H1 (cell line): ENCODE measurements around the gene GUCY2C. TPM values are rescaled to one million over a fixed set of nuclear protein-coding genes. Genes with fewer than 3 reads are reported as not detected.

Source experiments
- CTCF ChIA-PET: fragments of 300-600 bp; sonication (Branson Sonifier 250); formaldehyde crosslinking; loops from one replicate; lab custom pipeline; 2021; ENCODE audit not compliant: partially characterized antibody; lab: Charles Lee
- POLR2A ChIA-PET: fragments of 300-600 bp; sonication (Branson Sonifier 250); formaldehyde crosslinking; loops from one replicate; lab custom pipeline; 2021; ENCODE audit warnings: inconsistent platforms; ENCODE audit not compliant: partially characterized antibody; lab: Charles Lee
- DNase-seq, 2 experiments: peaks; one replicate each; pipeline versions ENCODE4 v3.0.0 to v3.0.0-alpha.2; 2010 to 2022; ENCODE audit warnings: low spot score in 2 of 2, low read depth in 1 of 2, mixed read lengths in 1 of 2
- FAIRE-seq: peaks from 2 replicates; lab custom pipeline; 2011; peaks lifted over from hg19 to GRCh38; lab: Jason Lieb, UNC
- H2AFZ ChIP-seq: 2 replicates; pipeline ENCODE4 v1.8.1; 2012; ENCODE audit warnings: low read length, inconsistent platforms
- H2AK5ac ChIP-seq: 2 replicates; pipeline ENCODE4 v1.6.1; 2013; ENCODE audit warnings: low read depth, low read length
- H2BK120ac ChIP-seq: replicated peaks from 2 replicates; pipeline ENCODE3; 2013; ENCODE audit warnings: low read depth, low read length, inconsistent platforms
- H2BK12ac ChIP-seq: 2 replicates; pipeline ENCODE4 v1.6.1; 2013; ENCODE audit warnings: low read depth, low read length
- H2BK15ac ChIP-seq: 2 replicates; pipeline ENCODE4 v1.6.1; 2013; ENCODE audit warnings: low read length
- H2BK20ac ChIP-seq: 2 replicates; pipeline ENCODE4 v1.6.1; 2013; ENCODE audit warnings: low read length
- H2BK5ac ChIP-seq: 2 replicates; pipeline ENCODE4 v1.6.1; 2013; ENCODE audit warnings: low read depth, low read length
- H3K14ac ChIP-seq: 2 replicates; pipeline ENCODE4 v1.6.1; 2013; ENCODE audit warnings: inconsistent platforms; ENCODE audit not compliant: insufficient read length
- H3K18ac ChIP-seq: 2 replicates; pipeline ENCODE4 v1.6.1; 2013; ENCODE audit warnings: low read length; ENCODE audit errors: extremely low read depth
- H3K23ac ChIP-seq: 2 replicates; pipeline ENCODE4 v1.6.1; 2013; ENCODE audit warnings: inconsistent platforms; ENCODE audit not compliant: insufficient read length
- H3K23me2 ChIP-seq: 2 replicates; pipeline ENCODE4 v1.6.1; 2013; ENCODE audit warnings: low read depth, low read length
- H3K27ac ChIP-seq: 2 replicates; pipeline ENCODE4 v1.6.1; 2011; ENCODE audit warnings: low read depth, low read length, inconsistent platforms
- H3K27me3 ChIP-seq, 4 experiments: replicated peaks in 1 of 4; 1 replicate in 1 of 4; 2 replicates in 3 of 4; pipeline versions ENCODE4 v1.6.1 to v1.8.1; 2011 to 2013; ENCODE audit warnings: low read length in 3 of 4, mild to moderate bottlenecking in 3 of 4, inconsistent platforms in 2 of 4, mixed read lengths in 2 of 4, moderate library complexity in 1 of 4; ENCODE audit not compliant: control insufficient read depth in 3 of 4, insufficient read depth in 3 of 4; ENCODE audit errors: extremely low read depth in 1 of 4
- H3K36me3 ChIP-seq, 4 experiments: 2 replicates each; pipeline versions ENCODE4 v1.6.1 to v1.8.1; 2011 to 2013; ENCODE audit warnings: mild to moderate bottlenecking in 4 of 4, low read length in 3 of 4, moderate library complexity in 2 of 4, control low read depth in 1 of 4, inconsistent platforms in 1 of 4; ENCODE audit not compliant: insufficient read depth in 4 of 4, control insufficient read depth in 2 of 4
- H3K4ac ChIP-seq: replicated peaks from 2 replicates; pipeline ENCODE3; 2013; ENCODE audit warnings: low read length, low read depth, mixed read lengths, inconsistent platforms; ENCODE audit not compliant: insufficient read length
- H3K4me1 ChIP-seq, 4 experiments: replicated peaks in 1 of 4; 1 replicate in 1 of 4; 2 replicates in 3 of 4; pipeline versions ENCODE4 v1.6.1 to v1.8.1; 2011 to 2013; ENCODE audit warnings: low read length in 3 of 4, inconsistent platforms in 2 of 4, mixed read lengths in 1 of 4; ENCODE audit not compliant: insufficient read depth in 4 of 4, control insufficient read depth in 3 of 4
- H3K4me2 ChIP-seq, 2 experiments: 2 replicates each; pipeline versions ENCODE4 v1.6.1 to v1.8.1; 2011 to 2013; ENCODE audit warnings: low read depth in 2 of 2, low read length in 2 of 2, control low read depth in 1 of 2, inconsistent platforms in 1 of 2, mild to moderate bottlenecking in 1 of 2; ENCODE audit not compliant: insufficient read depth in 1 of 2
- H3K4me3 ChIP-seq, 4 experiments: fragments of 200-600, 300-600 bp in 1 of 4; sonication (generic), shearing (Covaris generic), sonication (Bioruptor Twin) in 1 of 4; 2 replicates each; pipeline versions ENCODE4 v1.5.1 to v1.8.1; 2011 to 2016; ENCODE audit warnings: low read length in 4 of 4, low read depth in 3 of 4, control low read depth in 2 of 4, inconsistent platforms in 2 of 4, mild to moderate bottlenecking in 2 of 4, mixed read lengths in 1 of 4, moderate library complexity in 1 of 4; ENCODE audit not compliant: insufficient read depth in 2 of 4; ENCODE audit errors: extremely low read depth in 1 of 4
- H3K56ac ChIP-seq: replicated peaks from 2 replicates; pipeline ENCODE3; 2013; ENCODE audit warnings: low read depth, mild to moderate bottlenecking, mixed read lengths, low read length, inconsistent platforms; ENCODE audit not compliant: insufficient read length
- H3K79me1 ChIP-seq: 2 replicates; pipeline ENCODE4 v1.6.1; 2013; ENCODE audit warnings: low read depth, low read length, control low read depth
- H3K79me2 ChIP-seq, 2 experiments: 2 replicates each; pipeline versions ENCODE4 v1.6.1 to v1.8.1; 2012 to 2013; ENCODE audit warnings: low read length in 2 of 2, mild to moderate bottlenecking in 2 of 2, inconsistent platforms in 1 of 2; ENCODE audit not compliant: insufficient read depth in 2 of 2, control insufficient read depth in 1 of 2
- H3K9ac ChIP-seq, 4 experiments: replicated peaks in 1 of 4; 1 replicate in 1 of 4; 2 replicates in 3 of 4; pipeline versions ENCODE4 v1.6.1 to v1.8.1; 2011 to 2013; ENCODE audit warnings: low read depth in 3 of 4, low read length in 3 of 4, control low read depth in 2 of 4, mild to moderate bottlenecking in 2 of 4, moderate library complexity in 2 of 4, inconsistent platforms in 1 of 4; ENCODE audit errors: extremely low read depth in 1 of 4
- H3K9me3 ChIP-seq, 2 experiments: 2 replicates each; pipeline versions ENCODE4 v1.6.1 to v1.8.1; 2012 to 2013; ENCODE audit warnings: mild to moderate bottlenecking in 2 of 2, moderate library complexity in 2 of 2, control low read depth in 1 of 2, inconsistent platforms in 1 of 2, low read depth in 1 of 2, low read length in 1 of 2, mixed read lengths in 1 of 2; ENCODE audit not compliant: insufficient read depth in 2 of 2
- H4K20me1 ChIP-seq, 2 experiments: replicated peaks in 1 of 2; 2 replicates each; pipeline versions ENCODE3 to v1.8.1; 2011 to 2013; ENCODE audit warnings: inconsistent platforms in 2 of 2, low read length in 2 of 2, mild to moderate bottlenecking in 1 of 2; ENCODE audit not compliant: insufficient read depth in 2 of 2, control insufficient read depth in 1 of 2
- H4K5ac ChIP-seq: 2 replicates; pipeline ENCODE4 v1.6.1; 2013; ENCODE audit warnings: low read length, low read depth, mixed read lengths, inconsistent platforms; ENCODE audit not compliant: insufficient read length
- H4K8ac ChIP-seq: 2 replicates; pipeline ENCODE4 v1.8.0; 2013; ENCODE audit warnings: mild to moderate bottlenecking, moderate library complexity, low read length, inconsistent platforms; ENCODE audit not compliant: insufficient read depth; ENCODE audit errors: extremely low read depth
- H4K91ac ChIP-seq: replicated peaks from 2 replicates; pipeline ENCODE3; 2013; ENCODE audit warnings: low read length, mixed read lengths, inconsistent platforms; ENCODE audit not compliant: insufficient read length
- CHD2 ChIP-seq: IDR thresholded peaks from 2 replicates; pipeline ENCODE4 v1.6.1; 2012; ENCODE audit warnings: low read length, improper control_type of control experiment
- POLR2AphosphoS5 ChIP-seq: IDR thresholded peaks from 2 replicates; pipeline ENCODE4 v1.6.1; 2011; ENCODE audit warnings: low read depth, low read length
- WGBS, 2 experiments: shearing (Covaris generic) in 1 of 2; methylation state at CpG; one replicate each; pipeline versions ENCODE4 v1.1.6 to v1.1.7; 2013 to 2015; ENCODE audit warnings: low lambda C conversion rate in 2 of 2, mixed read lengths in 2 of 2, inconsistent platforms in 1 of 2, low coverage in 1 of 2, missing lambda C conversion rate in 1 of 2; ENCODE audit not compliant: insufficient replicate concordance in 2 of 2, insufficient coverage in 1 of 2, insufficient read length in 1 of 2; ENCODE audit errors: extremely low coverage in 1 of 2, missing lambda C conversion rate in 1 of 2; 5-methylcytosine and 5-hydroxymethylcytosine counted together
- polyA plus RNA-seq, 7 experiments: library from polyadenylated mRNA; depleted of rRNA in 3 of 7; stranded (reverse) in 5 of 7; unstranded in 2 of 7; fragments of >200 nt in 5 of 7; fragments of 200-250 nt in 2 of 7; gene quantifications; 1 replicate in 5 of 7; 2 replicates in 1 of 7; 4 replicates in 1 of 7; pipeline versions ENCODE4 v1.2.1 to v1.2.3, GENCODE V29; 2011 to 2013; ENCODE audit warnings: missing spikeins in 2 of 7, mixed read lengths in 2 of 7
- total RNA-seq: library from RNA; stranded (reverse); fragmentation: NEBNext Ultra II Directional; extraction: Animal tissue kit (Norgen Biotek cat#: 25700); gene quantifications from 2 replicates; pipeline ENCODE4 v1.2.1, GENCODE V29; 2021

The GUCY2C gene
- total and polyA plus RNA-seq, 2 of the 8 experiments (the other 6 are each of a cell fraction or from before 2014, with no cell fraction given): 1.9 to 3.2 TPM

- H3K18ac ChIP-seq: no peak overlapping the region
- no peak overlapping the region for H2AK5ac ChIP-seq
- no peaks in the 10 kb centered on the region for H3K27me3 ChIP-seq
- CTCF ChIA-PET: interaction anchor here (2.0 kb wide), 1 partner anchor 41 kb away, joined by 4 read pairs; no protein-coding TSS in a partner anchor
- no peak overlapping the region for H2BK20ac ChIP-seq
- no peak overlapping the region for H2BK15ac ChIP-seq
- H3K23ac ChIP-seq: no peak overlapping the region
- no peak overlapping the region for H4K8ac ChIP-seq
- H4K20me1 ChIP-seq: no peaks in the 10 kb centered on the region
- no peak overlapping the region for H3K56ac ChIP-seq
- no peak overlapping the region for H3K27ac ChIP-seq
- POLR2A ChIA-PET: no interaction called here
- no peaks in the 10 kb centered on the region for H3K79me1 ChIP-seq
- DNase-seq (no peak), FAIRE-seq (no peak)
- H3K9ac ChIP-seq: no peak overlapping the region
- H3K36me3 ChIP-seq: no peaks in the 10 kb centered on the region
- H3K4ac ChIP-seq: no peak overlapping the region
- no peak overlapping the region for H3K14ac ChIP-seq
- H3K4me3 ChIP-seq: no peak overlapping the region
- no peak overlapping the region for H2BK120ac ChIP-seq
- no peaks in the 10 kb centered on the region; the same call in 1 of the 2 replicates for H3K23me2 ChIP-seq
- H4K5ac ChIP-seq: no peak overlapping the region
- H4K91ac ChIP-seq: no peak overlapping the region
- H3K9me3 ChIP-seq: no peaks in the 10 kb centered on the region
- H3K4me1 ChIP-seq: peaks cover 0 to 3% (median 0%) of the 10 kb centered on the region in 4 experiments; a peak in 1 of 7 replicates
- H3K4me2 ChIP-seq: no peak overlapping the region
- H2BK12ac ChIP-seq: no peak overlapping the region; the same call in 1 of the 2 replicates
- H2AFZ ChIP-seq: no peak overlapping the region
- no peak overlapping the region for H2BK5ac ChIP-seq
- 85% methylated on average over 3 of the region's 3 CpGs; no CpG with 5 or more reads in 1 of the 2 experiments for WGBS, 2 experiments
- no peaks in the 10 kb centered on the region for H3K79me2 ChIP-seq
- TF ChIP-seq POLR2AphosphoS5 (no peak), CHD2 (no peak)
These were observed 81.7 kb downstream of the GUCY2C start for GRCh38 chr12:14614704-14615121.
